Kidney glomerular epithelial cell (primary cell): ENCODE results near the gene RFX4.

Source experiments
- DNase-seq: peaks from one replicate; lab custom pipeline; 2025; lab: John Stamatoyannopoulos, UW

Gene RFX4

GRCh38 chr12:106646472-106646871, 63.7 kb downstream of the RFX4 start:
- DNase-seq, result no peak

DNA sequence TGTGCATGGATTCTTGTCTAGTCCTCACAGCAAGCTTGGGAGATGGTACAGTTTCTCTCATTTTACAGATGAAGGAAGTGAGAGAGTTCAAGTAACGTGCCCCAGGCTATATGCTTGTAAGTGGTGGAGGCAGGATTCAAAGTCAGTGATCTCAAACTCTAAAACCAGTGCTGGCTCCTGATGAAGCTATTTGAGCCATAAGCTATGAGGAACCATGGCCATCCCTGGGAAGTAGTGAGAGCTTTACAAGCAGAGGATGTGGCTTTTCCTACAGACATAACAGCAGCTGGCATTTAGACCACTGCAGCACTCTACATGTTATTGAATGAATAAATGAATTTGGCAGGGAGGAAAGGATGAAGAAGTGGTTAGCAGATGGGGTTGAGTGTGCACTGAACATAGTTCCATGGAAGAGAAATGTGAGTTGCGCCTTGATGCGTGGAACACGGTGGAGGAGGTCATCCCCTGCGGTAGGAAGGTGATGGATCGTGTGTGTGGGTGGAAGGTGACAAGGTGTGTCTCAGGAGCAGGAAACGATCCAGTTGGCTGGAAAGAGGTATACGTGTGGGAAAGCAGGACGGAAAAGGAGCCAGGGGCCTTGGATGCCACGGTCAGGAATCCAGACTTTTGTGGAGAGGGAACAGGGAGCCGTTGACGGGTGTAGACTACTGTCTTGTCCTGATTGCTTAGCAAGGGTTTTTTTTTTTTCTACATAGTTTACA, 65.2 kb downstream of the RFX4 start:
- DNase-seq, result no peak

- DNase-seq, result no peak
Observed at GRCh38 chr12:106648736-106649135, 65.9 kb downstream of the RFX4 start.

DNA sequence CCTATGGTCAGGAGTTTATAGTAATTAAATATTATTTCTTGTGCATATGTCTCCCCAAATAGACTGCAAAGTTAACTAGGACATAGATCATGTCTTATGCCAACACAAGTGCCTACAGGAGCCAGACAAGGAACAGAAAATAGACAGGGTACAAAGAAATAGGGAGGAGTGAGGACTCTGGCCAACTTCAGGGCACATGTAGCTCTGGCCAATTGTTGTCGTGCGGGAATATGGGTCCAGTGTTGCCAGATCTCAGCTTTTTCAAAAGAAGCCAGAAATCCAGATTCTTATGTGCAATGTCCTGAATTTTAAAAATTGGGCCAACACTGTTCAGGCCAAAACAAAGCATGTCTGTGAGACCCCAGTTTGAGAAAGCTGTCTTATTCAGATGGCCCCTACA, 68.7 kb downstream of the RFX4 start:
- DNase-seq, result no peak

DNA sequence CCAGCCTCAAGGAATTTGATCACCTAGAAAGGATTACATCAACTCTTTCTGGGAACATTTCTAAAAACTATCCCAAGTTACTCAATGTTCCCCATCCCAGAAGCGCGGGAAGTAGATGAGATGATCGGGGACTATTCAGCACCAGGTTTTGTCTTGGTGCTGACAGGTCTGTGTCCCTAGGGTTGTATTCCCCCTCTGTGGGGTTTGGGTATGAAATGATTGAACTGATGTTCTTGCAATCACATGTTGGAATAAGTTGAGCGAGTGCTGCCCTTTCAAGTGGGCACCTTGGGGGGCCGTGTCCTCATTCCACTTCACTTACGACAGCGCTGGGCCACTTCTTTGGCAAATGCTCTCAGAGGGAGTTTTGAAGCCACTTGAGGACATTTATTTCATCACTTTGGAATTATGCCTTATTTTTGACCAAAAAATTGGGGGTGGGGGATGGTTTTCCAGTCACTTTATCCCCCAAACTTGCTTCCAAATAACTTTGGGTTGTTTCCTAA, 69.8 kb downstream of the RFX4 start:
- DNase-seq, result no peak

DNA sequence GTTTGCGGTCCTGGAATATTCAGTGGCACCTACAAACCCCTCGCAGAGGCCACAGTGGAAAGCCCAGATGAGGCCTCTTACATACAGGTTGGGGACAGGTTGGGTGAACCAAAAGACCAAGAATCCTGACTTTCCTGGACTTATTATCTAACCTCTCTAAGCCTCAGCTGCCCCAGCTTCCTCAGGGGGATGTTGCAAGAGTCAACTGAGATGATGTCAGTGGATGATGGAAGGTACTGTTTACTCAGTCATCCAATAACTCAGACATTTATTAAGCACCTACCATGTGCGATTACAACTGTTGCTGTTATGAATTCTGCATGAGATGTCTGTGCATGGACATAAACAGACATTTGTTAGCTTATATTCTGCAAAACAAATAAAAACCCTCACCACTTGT, 72.8 kb downstream of the RFX4 start:
- no peak for DNase-seq

- DNase-seq, result no peak
Observed at GRCh38 chr12:106657488-106657887, 74.7 kb downstream of the RFX4 start.

- no peak for DNase-seq
Observed at GRCh38 chr12:106663385-106663784, 80.6 kb downstream of the RFX4 start.

DNA sequence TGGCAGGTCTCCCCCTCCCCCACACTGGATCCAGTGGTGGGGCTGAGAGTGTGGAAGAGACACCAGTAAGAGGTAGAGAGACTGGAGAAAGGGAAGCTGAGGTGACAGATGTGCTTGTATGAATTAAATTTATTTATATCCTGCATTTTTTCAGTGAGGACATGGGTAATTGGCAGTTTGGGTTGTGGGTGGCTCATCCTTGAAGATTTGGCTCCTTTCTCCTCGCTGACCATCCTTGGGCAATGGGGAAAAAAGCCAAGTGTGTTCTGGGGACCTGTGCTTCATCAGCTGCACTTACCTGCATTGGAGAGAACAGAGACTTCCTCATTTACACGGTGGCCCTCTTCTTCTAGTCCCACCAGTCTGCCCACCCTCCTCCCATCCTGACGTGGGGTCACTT, 86.4 kb downstream of the RFX4 start:
- no peak for DNase-seq

DNA sequence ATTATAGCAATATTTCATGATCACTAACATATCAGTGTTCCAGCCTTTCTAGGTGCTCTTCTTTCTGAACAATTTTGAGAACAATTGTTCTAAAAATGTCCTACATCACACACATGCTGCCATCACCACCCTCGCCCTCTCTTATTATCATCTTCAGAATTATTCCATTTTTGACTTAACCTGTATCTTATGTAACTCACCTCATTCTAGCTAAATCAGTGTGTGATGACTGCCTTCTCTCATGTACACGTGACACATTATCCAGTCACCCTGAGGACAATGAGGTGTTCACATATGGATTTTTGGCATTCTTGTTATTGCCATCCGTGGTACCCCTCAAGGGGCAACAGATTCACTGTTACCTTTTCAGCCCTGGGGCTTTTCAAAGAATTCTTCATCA, 87.3 kb downstream of the RFX4 start:
- no peak for DNase-seq

DNA sequence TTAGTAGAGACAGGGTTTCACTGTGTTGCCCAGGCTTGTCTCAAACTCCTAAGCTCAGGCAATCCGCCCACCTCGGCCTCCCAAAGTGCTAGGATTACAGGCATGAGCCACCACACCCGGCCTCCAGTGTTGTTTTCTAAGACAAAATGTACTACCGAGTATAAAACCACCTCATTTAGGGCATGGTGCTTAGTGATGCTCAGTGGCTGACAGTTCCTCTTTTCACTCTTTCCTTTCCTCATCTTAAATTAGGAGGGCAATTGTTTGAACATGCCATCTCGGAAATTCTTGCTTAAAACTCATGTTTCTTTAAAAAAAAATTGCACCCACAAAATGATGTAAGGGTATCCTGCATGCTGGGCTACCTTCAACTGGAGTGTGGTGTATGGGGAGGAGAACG, 89.0 kb downstream of the RFX4 start:
- no peak for DNase-seq

- no peak for DNase-seq
Observed at GRCh38 chr12:106672314-106673025, 89.7 kb downstream of the RFX4 start.

GRCh38 chr12:106673141-106673540, 90.3 kb downstream of the RFX4 start:
- no peak for DNase-seq

DNA sequence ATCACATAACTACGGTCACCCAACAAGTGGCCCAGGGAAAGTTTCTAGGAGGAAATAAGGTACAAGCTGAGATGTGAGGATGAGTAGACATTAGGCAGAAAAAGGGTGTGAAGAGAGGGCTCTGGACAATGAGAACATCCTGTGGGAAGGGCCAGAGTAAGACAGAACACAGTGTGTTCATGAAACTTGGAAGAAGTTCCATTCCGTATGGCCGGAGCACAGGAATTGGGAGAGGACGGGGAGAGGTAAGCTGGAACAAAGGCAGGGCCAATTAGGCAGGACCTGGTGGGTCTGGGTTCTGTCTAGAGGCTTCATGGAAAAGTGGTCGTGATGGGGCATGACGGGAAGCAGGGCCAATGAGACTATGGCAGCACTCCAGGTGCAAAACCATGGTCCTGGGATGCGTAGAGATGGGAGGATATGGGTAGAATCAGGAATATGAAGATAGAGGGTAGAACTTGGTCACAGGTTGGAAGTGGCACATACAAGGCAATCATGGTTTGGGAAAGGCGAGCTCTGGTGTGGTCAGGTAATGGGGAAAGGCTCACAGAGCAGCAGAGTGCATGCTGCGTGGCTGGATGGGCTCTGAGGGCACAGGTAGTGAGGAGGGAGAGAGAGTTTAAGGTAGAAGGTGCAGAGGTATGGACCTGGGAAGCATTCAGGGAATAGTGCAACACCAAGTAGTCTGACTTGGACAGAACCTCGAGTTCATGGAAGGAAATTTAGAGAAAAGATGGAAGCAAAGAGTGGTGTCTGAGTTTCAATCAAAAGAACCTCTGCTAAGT, 93.0 kb downstream of the RFX4 start:
- DNase-seq, result no peak

- no peak for DNase-seq
Observed at GRCh38 chr12:106679574-106679973, 96.8 kb downstream of the RFX4 start.

- no peak for DNase-seq
Observed at GRCh38 chr12:106680280-106680679, 97.5 kb downstream of the RFX4 start.

DNA sequence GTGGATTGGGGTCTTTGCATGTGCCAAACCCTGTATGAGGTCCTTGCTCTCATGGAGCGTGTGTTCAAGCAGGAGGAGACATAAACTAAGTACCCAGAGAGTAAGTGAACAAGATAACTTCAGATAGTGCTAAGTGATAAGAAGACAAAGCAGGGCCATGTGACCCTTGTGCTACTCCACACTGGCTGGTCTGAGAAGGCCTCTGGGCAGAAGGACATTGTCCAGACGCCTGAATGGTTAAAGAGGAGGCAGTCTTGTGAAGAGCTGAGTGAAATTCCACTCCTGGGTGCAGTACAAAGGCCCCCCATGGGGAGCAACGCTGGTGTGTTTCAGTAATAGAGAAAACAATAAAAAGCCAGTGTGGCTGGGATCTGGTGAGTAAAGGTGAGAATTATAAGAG, 98.4 kb downstream of the RFX4 start:
- DNase-seq, result no peak

GRCh38 chr12:106682594-106683234, 99.9 kb downstream of the RFX4 start:
- peak; percentile 24 for DNase-seq

DNA sequence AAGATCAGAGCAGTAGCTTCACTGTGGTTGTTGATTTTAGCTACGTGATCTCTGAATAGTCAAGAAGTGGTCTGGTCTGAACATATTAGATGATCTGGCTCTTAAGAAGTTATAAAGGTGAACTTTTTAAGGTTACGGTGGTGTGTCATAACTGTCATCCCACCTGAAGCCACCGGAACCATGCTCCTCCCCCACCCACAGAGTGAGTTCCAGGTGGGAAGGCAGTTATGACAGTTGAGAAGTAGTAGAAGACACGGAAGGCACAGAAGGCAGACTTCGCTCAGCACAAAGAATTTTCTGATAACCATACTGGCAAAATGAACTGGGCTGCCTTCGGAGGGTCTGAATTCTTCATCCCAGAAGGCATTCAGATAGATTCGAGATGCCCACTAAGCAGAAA, 101.7 kb downstream of the RFX4 start:
- DNase-seq, result no peak

GRCh38 chr12:106685381-106685780, 102.6 kb downstream of the RFX4 start:
- no peak for DNase-seq

GRCh38 chr12:106687672-106688071, 104.9 kb downstream of the RFX4 start:
- no peak for DNase-seq

- DNase-seq, result no peak
Observed at GRCh38 chr12:106690569-106691305, 107.9 kb downstream of the RFX4 start.
